BLaER1 (cell line): Measurements from ENCODE around the gene PGR.

ENCODE experiments used
- H3K27ac ChIP-seq: shearing (Covaris generic); formaldehyde crosslinking; 2 replicates; pipeline ENCODE4 v1.8.1; 2022
- H3K27me3 ChIP-seq: shearing (Covaris generic); formaldehyde crosslinking; 2 replicates; pipeline ENCODE4 v1.8.1; 2022
- H3K36me3 ChIP-seq: shearing (Covaris generic); formaldehyde crosslinking; 2 replicates; pipeline ENCODE4 v1.8.1; 2022
- H3K4me1 ChIP-seq: shearing (Covaris generic); formaldehyde crosslinking; 2 replicates; pipeline ENCODE4 v1.8.1; 2022
- H3K4me2 ChIP-seq: shearing (Covaris generic); formaldehyde crosslinking; 2 replicates; pipeline ENCODE4 v1.8.1; 2022
- H3K4me3 ChIP-seq: shearing (Covaris generic); formaldehyde crosslinking; 2 replicates; pipeline ENCODE4 v1.8.1; 2022
- H3K9ac ChIP-seq: shearing (Covaris generic); formaldehyde crosslinking; 2 replicates; pipeline ENCODE4 v1.8.1; 2022
- H3K9me3 ChIP-seq: shearing (Covaris generic); formaldehyde crosslinking; 2 replicates; pipeline ENCODE4 v1.8.1; 2022
- H4K20me1 ChIP-seq: shearing (Covaris generic); formaldehyde crosslinking; 2 replicates; pipeline ENCODE4 v1.8.1; 2022
- Cebpa-rat ChIP-seq: shearing (Covaris generic); IDR thresholded peaks from 2 replicates; pipeline ENCODE4 v1.8.1; 2022

PGR gene

DNA sequence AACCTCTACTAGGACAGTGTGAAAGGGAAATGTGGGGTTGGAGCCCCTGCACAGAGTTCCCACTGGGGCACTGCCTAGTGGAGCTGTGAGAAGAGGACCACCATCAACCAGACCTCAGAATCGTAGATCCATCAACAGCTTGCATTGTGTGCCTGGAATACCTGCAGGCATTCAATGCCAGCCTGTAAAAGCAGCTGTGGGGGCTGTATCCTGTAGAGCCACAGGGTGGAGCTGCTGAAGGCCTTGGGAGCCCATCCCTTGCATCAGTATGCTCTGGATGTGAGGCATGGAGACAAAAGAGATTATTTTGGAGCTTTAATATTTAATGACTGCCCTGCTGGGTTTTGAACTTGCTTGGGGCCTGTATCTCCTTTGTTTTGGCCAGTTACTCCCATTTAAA, 46.3 kb downstream of the PGR start:
- Histone ChIP-seq H3K4me2 (no peak overlapping the region), H3K36me3 (no peaks in the 10 kb centered on the region), H3K4me1 (no peaks in the 10 kb centered on the region), H3K4me3 (no peak overlapping the region), H3K9ac (no peak overlapping the region), H3K9me3 (0 out of 2 replicates have a peak, but pooled peaks cover 7% of the 10 kb centered on the region), H4K20me1 (no peaks in the 10 kb centered on the region), H3K27me3 (no peaks in the 10 kb centered on the region), H3K27ac (no peak overlapping the region)
- no peak for TF ChIP-seq Cebpa-rat

DNA sequence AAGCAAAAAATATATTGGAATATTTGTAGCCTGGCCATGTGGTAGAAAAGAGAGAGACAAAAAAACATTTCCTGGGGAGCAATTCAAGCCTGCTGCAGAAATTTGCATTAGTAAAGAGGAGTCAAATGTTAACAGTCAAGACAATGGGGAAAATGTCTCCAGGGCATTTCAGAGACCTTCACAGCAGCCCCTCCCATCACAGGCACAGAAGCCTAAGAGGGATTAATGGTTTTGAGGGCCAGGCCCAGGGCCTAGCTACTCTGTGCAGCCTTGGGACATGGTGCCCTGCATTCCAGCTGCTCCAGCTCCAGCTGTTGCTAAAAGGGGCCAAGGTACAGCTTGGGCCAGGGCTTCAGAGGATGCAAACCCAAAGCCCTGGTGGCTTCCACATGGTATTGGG, 46.8 kb downstream of the PGR start:
- 0 out of 2 replicates have a peak, but pooled peaks cover 7% of the 10 kb centered on the region for H3K9me3 ChIP-seq
- no peaks in the 10 kb centered on the region for H3K36me3 ChIP-seq
- H4K20me1 ChIP-seq = no peaks in the 10 kb centered on the region
- H3K27me3 ChIP-seq = no peaks in the 10 kb centered on the region
- no peak overlapping the region for H3K27ac ChIP-seq
- no peak overlapping the region for H3K4me3 ChIP-seq
- no peak overlapping the region for H3K4me2 ChIP-seq
- no peak for TF ChIP-seq Cebpa-rat
- H3K4me1 ChIP-seq = no peaks in the 10 kb centered on the region
- H3K9ac ChIP-seq = no peak overlapping the region

DNA sequence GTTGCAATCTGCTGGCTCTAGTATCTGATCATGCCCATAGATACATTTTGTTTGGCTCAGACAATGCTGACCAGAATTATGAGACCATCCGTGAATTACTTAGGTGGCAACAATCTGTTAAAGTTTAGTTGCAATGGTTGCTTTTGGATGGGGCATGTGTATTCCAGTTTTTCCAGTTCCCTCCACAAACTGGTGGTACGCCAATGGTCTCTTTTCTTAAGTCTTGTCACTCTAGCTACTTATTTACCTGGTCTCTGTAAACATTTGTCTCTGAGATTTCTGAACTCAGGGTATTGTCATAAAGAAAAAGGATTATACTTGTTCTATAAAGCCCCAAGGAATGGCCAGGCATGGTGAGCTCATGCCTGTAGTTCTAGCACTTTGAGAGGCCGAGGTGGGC, 65.9 kb downstream of the PGR start:
- no peaks in the 10 kb centered on the region for H3K27me3 ChIP-seq
- no peaks in the 10 kb centered on the region for H4K20me1 ChIP-seq
- no peak overlapping the region for H3K4me2 ChIP-seq
- H3K27ac ChIP-seq = no peak overlapping the region
- no peaks in the 10 kb centered on the region for H3K9me3 ChIP-seq
- H3K4me1 ChIP-seq = no peaks in the 10 kb centered on the region
- no peak for TF ChIP-seq Cebpa-rat
- H3K36me3 ChIP-seq = no peaks in the 10 kb centered on the region
- no peak overlapping the region for H3K9ac ChIP-seq
- H3K4me3 ChIP-seq = no peak overlapping the region

DNA sequence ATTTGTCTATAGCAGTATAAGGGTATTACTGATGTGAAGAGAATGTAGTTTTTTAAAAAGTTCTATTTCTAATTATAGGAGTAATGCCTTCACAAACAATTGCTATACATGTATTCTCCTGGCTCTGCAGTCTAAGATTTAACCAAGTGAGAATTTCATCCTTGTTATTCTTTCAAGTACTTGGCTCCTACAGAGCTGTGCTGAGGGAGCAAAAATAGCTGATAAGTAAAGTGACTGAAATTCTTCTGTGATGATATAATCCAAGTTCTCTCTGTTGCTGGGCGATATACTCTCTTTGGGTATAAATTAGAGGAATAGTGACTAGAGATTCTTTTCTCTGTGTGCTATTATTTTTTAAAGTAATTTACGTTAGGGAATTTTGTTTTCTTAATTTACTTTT, 68.0 kb downstream of the PGR start:
- Histone ChIP-seq H3K4me3 (no peak overlapping the region), H3K27ac (no peak overlapping the region), H3K4me2 (no peak overlapping the region), H3K9me3 (no peaks in the 10 kb centered on the region), H3K27me3 (no peaks in the 10 kb centered on the region), H3K9ac (no peak overlapping the region), H3K36me3 (no peaks in the 10 kb centered on the region), H3K4me1 (no peaks in the 10 kb centered on the region), H4K20me1 (no peaks in the 10 kb centered on the region)
- no peak for TF ChIP-seq Cebpa-rat

DNA sequence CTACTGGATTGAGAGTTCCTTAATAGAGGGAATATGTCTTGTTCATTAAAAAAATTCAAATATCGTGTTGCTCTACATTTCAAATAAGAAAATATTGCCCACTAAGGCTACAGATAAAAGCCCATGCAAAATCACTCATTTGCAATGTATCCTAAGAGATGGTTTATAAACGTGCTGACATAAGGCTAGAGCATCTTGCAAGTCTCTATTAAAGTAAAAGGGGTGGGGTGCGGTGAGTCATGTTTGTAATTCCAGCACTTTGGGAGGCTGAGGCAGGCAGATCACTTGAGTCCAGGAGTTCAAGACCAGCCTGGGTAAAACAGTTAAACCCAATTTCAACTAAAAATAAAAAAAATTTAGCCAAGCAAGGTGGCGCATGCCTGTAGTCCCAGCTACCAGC, 70.3 kb downstream of the PGR start:
- no peaks in the 10 kb centered on the region for H3K36me3 ChIP-seq
- no peak overlapping the region for H3K9ac ChIP-seq
- TF ChIP-seq Cebpa-rat = no peak
- H3K27me3 ChIP-seq = no peaks in the 10 kb centered on the region
- no peak overlapping the region for H3K27ac ChIP-seq
- no peaks in the 10 kb centered on the region for H4K20me1 ChIP-seq
- H3K4me2 ChIP-seq = no peak overlapping the region
- H3K4me1 ChIP-seq = no peaks in the 10 kb centered on the region
- H3K9me3 ChIP-seq = no peaks in the 10 kb centered on the region
- H3K4me3 ChIP-seq = no peak overlapping the region

DNA sequence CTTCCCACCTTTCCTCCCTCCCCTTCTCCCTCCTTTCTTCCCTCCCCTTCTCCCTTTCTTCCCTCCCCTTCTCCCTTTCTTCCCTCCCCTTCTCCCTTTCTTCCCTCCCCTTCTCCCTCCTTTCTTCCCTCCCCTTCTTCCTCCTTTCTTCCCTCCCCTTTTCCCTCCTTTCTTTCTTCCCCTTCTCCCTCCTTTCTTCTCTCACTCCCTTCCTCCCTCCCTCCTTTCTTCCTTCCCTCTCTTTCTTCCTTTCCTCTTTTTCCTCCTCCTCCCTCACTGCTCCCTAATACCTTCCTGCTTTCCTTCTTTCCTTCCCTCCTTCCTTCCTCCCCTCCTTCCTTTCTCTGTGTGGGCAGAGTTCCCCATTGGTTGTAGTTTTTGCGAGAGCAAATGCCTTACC, 76.1 kb downstream of the PGR start:
- TF ChIP-seq Cebpa-rat = no peak
- no peaks in the 10 kb centered on the region for H3K9me3 ChIP-seq
- H3K27me3 ChIP-seq = no peaks in the 10 kb centered on the region
- no peaks in the 10 kb centered on the region for H4K20me1 ChIP-seq
- H3K27ac ChIP-seq = no peak overlapping the region
- no peak overlapping the region for H3K4me2 ChIP-seq
- no peaks in the 10 kb centered on the region for H3K36me3 ChIP-seq
- H3K4me1 ChIP-seq = no peaks in the 10 kb centered on the region
- no peak overlapping the region for H3K9ac ChIP-seq
- no peak overlapping the region for H3K4me3 ChIP-seq

DNA sequence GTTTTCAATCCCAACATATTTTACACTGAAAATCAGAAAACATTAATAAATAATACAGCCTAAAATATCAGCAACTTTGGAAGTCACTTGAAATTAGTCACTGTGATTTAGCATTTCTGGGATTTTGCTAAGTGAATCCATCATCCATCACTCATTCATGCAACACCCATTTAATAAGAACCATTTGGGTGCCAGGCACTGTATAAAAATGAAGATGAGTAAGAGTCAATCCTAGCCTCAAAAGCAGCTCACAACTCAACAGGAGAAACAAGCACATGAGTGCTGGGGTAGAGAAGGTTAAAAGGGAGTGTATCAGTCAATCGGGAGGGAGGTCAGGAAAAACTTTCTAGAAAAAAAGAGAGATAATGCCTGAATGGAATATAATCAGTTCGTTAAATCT, 77.9 kb downstream of the PGR start:
- Histone ChIP-seq H3K4me2 (no peak overlapping the region), H4K20me1 (no peaks in the 10 kb centered on the region), H3K9me3 (no peaks in the 10 kb centered on the region), H3K27me3 (no peaks in the 10 kb centered on the region), H3K4me3 (no peak overlapping the region), H3K9ac (no peak overlapping the region), H3K36me3 (no peaks in the 10 kb centered on the region), H3K27ac (no peak overlapping the region), H3K4me1 (no peaks in the 10 kb centered on the region)
- TF ChIP-seq Cebpa-rat = no peak

DNA sequence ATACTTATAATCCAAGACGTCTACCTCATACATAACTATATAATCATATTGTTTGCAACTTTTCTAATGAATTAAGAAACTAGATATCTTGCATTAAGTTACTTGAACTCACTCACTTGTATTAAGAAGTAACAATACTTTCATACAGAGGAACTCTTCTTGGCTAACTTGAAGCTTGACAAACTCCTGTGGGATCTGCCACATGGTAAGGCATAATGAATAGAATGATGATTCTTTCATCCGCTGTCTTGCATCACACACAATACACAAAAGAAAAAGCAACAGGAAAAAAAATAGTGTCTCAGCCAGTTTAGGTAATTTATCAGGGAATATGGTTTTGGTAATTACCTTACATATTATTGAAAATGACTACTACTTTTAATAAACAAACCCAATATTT, 79.8 kb downstream of the PGR start:
- H3K36me3 ChIP-seq = no peaks in the 10 kb centered on the region
- no peaks in the 10 kb centered on the region for H3K27me3 ChIP-seq
- no peak overlapping the region for H3K4me3 ChIP-seq
- H4K20me1 ChIP-seq = no peaks in the 10 kb centered on the region
- no peak for TF ChIP-seq Cebpa-rat
- H3K27ac ChIP-seq = no peak overlapping the region
- no peaks in the 10 kb centered on the region for H3K4me1 ChIP-seq
- no peaks in the 10 kb centered on the region for H3K9me3 ChIP-seq
- no peak overlapping the region for H3K9ac ChIP-seq
- no peak overlapping the region for H3K4me2 ChIP-seq

DNA sequence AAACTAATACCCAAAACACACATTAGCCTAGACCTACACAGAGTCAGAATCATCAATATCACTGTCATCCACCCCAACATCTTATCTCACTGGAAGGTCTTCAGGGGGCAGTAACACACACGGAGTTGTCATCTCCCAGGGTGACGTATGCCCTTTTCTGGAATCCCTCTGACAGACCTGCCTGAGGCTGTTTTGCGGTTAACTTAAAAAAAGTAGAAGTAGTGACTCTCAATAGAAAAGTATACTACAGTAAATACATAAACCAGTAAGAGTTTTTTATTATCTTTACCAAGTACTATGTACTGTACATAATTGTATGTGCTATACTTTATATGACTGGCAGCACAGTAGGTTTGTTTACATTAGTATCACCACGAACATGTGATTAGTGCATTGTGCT, 80.5 kb downstream of the PGR start:
- TF ChIP-seq Cebpa-rat = no peak

DNA sequence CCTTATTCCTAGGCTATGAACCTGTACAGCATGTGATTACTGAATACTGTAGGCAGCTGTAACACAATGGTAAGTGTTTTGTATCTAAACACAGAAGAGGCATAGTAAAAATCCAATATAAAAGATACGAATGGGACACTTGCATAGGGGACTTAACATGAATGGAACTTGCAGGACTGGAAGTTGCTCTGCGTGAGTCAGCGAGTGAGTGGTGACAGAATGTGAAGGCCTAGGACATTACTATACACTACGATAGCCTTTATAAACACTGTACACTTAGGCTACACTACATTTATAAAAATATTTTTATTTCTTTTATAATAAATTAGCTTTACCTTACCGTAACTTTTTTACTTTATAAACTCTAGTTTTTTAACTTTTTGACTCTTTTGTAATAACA, 81.1 kb downstream of the PGR start:
- H3K27me3 ChIP-seq = no peaks in the 10 kb centered on the region
- H4K20me1 ChIP-seq = no peaks in the 10 kb centered on the region
- no peaks in the 10 kb centered on the region for H3K4me1 ChIP-seq
- no peak overlapping the region for H3K27ac ChIP-seq
- no peaks in the 10 kb centered on the region for H3K36me3 ChIP-seq
- TF ChIP-seq Cebpa-rat = no peak
- no peaks in the 10 kb centered on the region for H3K9me3 ChIP-seq
- H3K4me2 ChIP-seq = no peak overlapping the region
- no peak overlapping the region for H3K9ac ChIP-seq
- no peak overlapping the region for H3K4me3 ChIP-seq

More for the DNA sequence above, 80.5 kb downstream of the PGR start:
- no peaks in the 10 kb centered on the region for H3K4me1 ChIP-seq
- H3K27me3 ChIP-seq = no peaks in the 10 kb centered on the region
- H3K4me2 ChIP-seq = no peak overlapping the region
- H3K27ac ChIP-seq = no peak overlapping the region
- no peaks in the 10 kb centered on the region for H4K20me1 ChIP-seq
- no peaks in the 10 kb centered on the region for H3K9me3 ChIP-seq
- H3K36me3 ChIP-seq = no peaks in the 10 kb centered on the region
- no peak overlapping the region for H3K4me3 ChIP-seq
- no peak overlapping the region for H3K9ac ChIP-seq

DNA sequence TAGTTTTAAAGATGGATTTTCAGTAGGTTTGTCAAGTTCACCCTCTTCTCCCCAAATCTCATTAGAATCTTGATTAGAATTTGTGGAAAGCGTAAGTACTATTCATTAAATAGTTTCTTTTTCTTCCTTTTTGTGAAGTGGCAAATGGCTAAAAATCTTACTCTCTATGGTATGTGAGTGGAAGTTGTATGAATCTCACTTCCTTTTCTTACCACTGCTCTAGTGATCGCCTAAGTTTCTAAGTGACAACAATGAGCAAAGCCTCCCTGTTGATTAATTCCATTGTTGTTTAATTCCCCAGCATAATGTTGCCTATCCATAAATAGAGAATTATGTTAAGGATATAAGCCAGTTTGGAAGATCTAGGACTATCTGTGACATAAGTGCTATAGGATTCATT, 82.7 kb downstream of the PGR start:
- TF ChIP-seq Cebpa-rat = no peak
- no peak overlapping the region for H3K4me2 ChIP-seq
- H3K9ac ChIP-seq = no peak overlapping the region
- no peaks in the 10 kb centered on the region for H3K36me3 ChIP-seq
- no peaks in the 10 kb centered on the region for H4K20me1 ChIP-seq
- no peak overlapping the region for H3K4me3 ChIP-seq
- H3K9me3 ChIP-seq = no peaks in the 10 kb centered on the region
- H3K4me1 ChIP-seq = no peaks in the 10 kb centered on the region
- H3K27me3 ChIP-seq = no peaks in the 10 kb centered on the region
- no peak overlapping the region for H3K27ac ChIP-seq
